SK-N-SH (cell line): Measurements from ENCODE around the gene COLEC12. TPM values are rescaled to one million over a fixed set of nuclear protein-coding genes. Genes with fewer than 3 reads are reported as not detected.

Experiments used
- CTCF ChIA-PET: fragments of 300-600, 350-600 bp; formaldehyde crosslinking; extraction: SDS; loops from one replicate; lab custom pipeline; 2021; lab: Yijun Ruan, JAX
- POLR2A ChIA-PET: fragments of 350-600 bp; sonication (Branson Sonifier 250); formaldehyde crosslinking; extraction: SDS; loops from one replicate; lab custom pipeline; 2020; ENCODE audit warnings: antibody characterized with exemption, inconsistent platforms; lab: Yijun Ruan, JAX
- DNase-seq: peaks from one replicate; pipeline ENCODE4 v3.0.0; 2012
- H2AFZ ChIP-seq: fragments of 200-600 bp; sonication (generic); 2 replicates; pipeline ENCODE4 v1.8.1; 2016; ENCODE audit warnings: antibody characterized with exemption, mild to moderate bottlenecking, low read depth
- H3F3A ChIP-seq: fragments of 200-600 bp; sonication (generic); replicated peaks from 2 replicates; pipeline ENCODE3; 2016; ENCODE audit warnings: antibody characterized with exemption, mild to moderate bottlenecking; ENCODE audit not compliant: insufficient read depth
- H3K27ac ChIP-seq, 2 experiments: fragments of 200-500 bp in 1 of 2; fragments of 200-600 bp in 1 of 2; sonication (Bioruptor generic) in 1 of 2; sonication (generic), shearing (Covaris generic) in 1 of 2; 2 replicates each; pipeline versions ENCODE4 v1.5.1 to v1.6.1; 2014 to 2016; ENCODE audit warnings: low read depth in 2 of 2, inconsistent platforms in 1 of 2, low read length in 1 of 2, mild to moderate bottlenecking in 1 of 2, mixed read lengths in 1 of 2
- H3K27me3 ChIP-seq: fragments of 200-600 bp; sonication (generic), shearing (Covaris generic); 2 replicates; pipeline ENCODE4 v1.6.1; 2016; ENCODE audit warnings: mixed run types; ENCODE audit not compliant: insufficient read depth
- H3K36me3 ChIP-seq, 2 experiments: fragments of 200-500 bp in 1 of 2; fragments of 200-600 bp in 1 of 2; sonication (Bioruptor generic) in 1 of 2; sonication (generic) in 1 of 2; replicated peaks in 1 of 2; 2 replicates each; pipeline versions ENCODE3 to v1.5.1; 2014 to 2016; ENCODE audit warnings: low read length in 1 of 2, mild to moderate bottlenecking in 1 of 2; ENCODE audit not compliant: insufficient read depth in 2 of 2, control insufficient read depth in 1 of 2
- H3K4me1 ChIP-seq, 2 experiments: fragments of 200-500 bp in 1 of 2; fragments of 200-600 bp in 1 of 2; sonication (Bioruptor generic) in 1 of 2; sonication (generic), shearing (Covaris generic) in 1 of 2; 2 replicates each; pipeline versions ENCODE4 v1.5.1 to v1.6.1; 2014 to 2016; ENCODE audit warnings: low read depth in 1 of 2, low read length in 1 of 2, mixed run types in 1 of 2; ENCODE audit not compliant: insufficient read depth in 2 of 2, control insufficient read depth in 1 of 2
- H3K4me2 ChIP-seq: fragments of 200-600 bp; sonication (generic), shearing (Covaris generic); 2 replicates; pipeline ENCODE4 v1.6.1; 2017; ENCODE audit warnings: mixed run types
- H3K4me3 ChIP-seq, 2 experiments: fragments of 200-500 bp in 1 of 2; fragments of 200-600 bp in 1 of 2; sonication (Bioruptor generic) in 1 of 2; sonication (generic), shearing (Covaris generic) in 1 of 2; 2 replicates each; pipeline versions ENCODE4 v1.5.1 to v1.8.1; 2014 to 2016; ENCODE audit warnings: low read depth in 2 of 2, inconsistent platforms in 1 of 2, low read length in 1 of 2, mild to moderate bottlenecking in 1 of 2, mixed read lengths in 1 of 2, moderate library complexity in 1 of 2
- H3K79me2 ChIP-seq: fragments of 200-600 bp; sonication (generic); 2 replicates; pipeline ENCODE4 v1.8.1; 2017; ENCODE audit warnings: mild to moderate bottlenecking; ENCODE audit not compliant: insufficient read depth
- H3K9ac ChIP-seq: fragments of 200-600 bp; sonication (generic); 2 replicates; pipeline ENCODE4 v1.6.1; 2017; ENCODE audit warnings: mixed run types
- H3K9me2 ChIP-seq: fragments of 200-600 bp; sonication (generic); 2 replicates; pipeline ENCODE4 v1.6.1; 2017; ENCODE audit warnings: mixed run types
- H3K9me3 ChIP-seq: fragments of 200-600 bp; sonication (generic); 2 replicates; pipeline ENCODE4 v1.6.1; 2017; ENCODE audit warnings: mixed run types, mild to moderate bottlenecking, moderate library complexity
- H4K20me1 ChIP-seq: fragments of 200-600 bp; sonication (generic); 2 replicates; pipeline ENCODE4 v1.6.1; 2017; ENCODE audit warnings: mild to moderate bottlenecking, mixed run types; ENCODE audit not compliant: insufficient read depth
- ELF1 ChIP-seq: IDR thresholded peaks from 2 replicates; pipeline ENCODE4 v1.4.0; 2012
- EP300 ChIP-seq, 2 experiments: IDR thresholded peaks; 2 replicates each; pipeline versions ENCODE4 v1.4.0 to v1.6.1; 2012; ENCODE audit warnings: borderline replicate concordance in 1 of 2, low read depth in 1 of 2, low read length in 1 of 2
- EZH2phosphoT487 ChIP-seq: fragments of 200-600 bp; sonication (generic); IDR thresholded peaks from 2 replicates; pipeline ENCODE4 v1.6.1; 2017; ENCODE audit warnings: low read depth, mixed run types, mild to moderate bottlenecking, antibody characterized with exemption, moderate library complexity, borderline replicate concordance
- FOSL2 ChIP-seq: IDR thresholded peaks from 2 replicates; pipeline ENCODE4 v1.4.0; 2012; ENCODE audit warnings: low read depth, mild to moderate bottlenecking, moderate library complexity, borderline replicate concordance
- FOXM1 ChIP-seq: IDR thresholded peaks from 2 replicates; pipeline ENCODE4 v1.4.0; 2012; ENCODE audit warnings: low read depth, mild to moderate bottlenecking
- GATA2 ChIP-seq: sonication (generic); formaldehyde crosslinking; IDR thresholded peaks from 2 replicates; pipeline ENCODE4 v1.5.0; 2020; ENCODE audit warnings: mild to moderate bottlenecking, missing genetic modification reagents
- IRF3 ChIP-seq: fragments of 150-350 bp; IDR thresholded peaks from 2 replicates; pipeline ENCODE4 v1.6.1; 2016; ENCODE audit warnings: mild to moderate bottlenecking, low read depth, low read length
- JUND ChIP-seq: IDR thresholded peaks from 2 replicates; pipeline ENCODE4 v1.4.0; 2012
- NFIC ChIP-seq: IDR thresholded peaks from 2 replicates; pipeline ENCODE4 v1.4.0; 2012; ENCODE audit warnings: borderline replicate concordance
- PBX3 ChIP-seq: IDR thresholded peaks from 2 replicates; pipeline ENCODE4; 2012
- RAD21 ChIP-seq: IDR thresholded peaks from 2 replicates; pipeline ENCODE4 v1.6.1; 2012; ENCODE audit warnings: mild to moderate bottlenecking, low read length
- RCOR1 ChIP-seq: fragments of 150-350 bp; IDR thresholded peaks from 2 replicates; pipeline ENCODE4 v1.6.1; 2017; ENCODE audit warnings: antibody characterized with exemption, low read length
- RFX5 ChIP-seq: IDR thresholded peaks from 2 replicates; pipeline ENCODE4 v1.6.1; 2012; ENCODE audit warnings: mild to moderate bottlenecking, improper control_type of control experiment, low read length
- RXRA ChIP-seq: IDR thresholded peaks from 2 replicates; pipeline ENCODE4 v1.4.0; 2012; ENCODE audit warnings: low read depth, mild to moderate bottlenecking, borderline replicate concordance
- SIN3A ChIP-seq: IDR thresholded peaks from 2 replicates; pipeline ENCODE4 v1.6.1; 2012; ENCODE audit warnings: low read depth, mild to moderate bottlenecking, low read length, moderate library complexity, borderline replicate concordance
- SMC3 ChIP-seq: IDR thresholded peaks from 2 replicates; pipeline ENCODE4 v1.6.1; 2012; ENCODE audit warnings: low read depth, low read length, improper control_type of control experiment
- TAF1 ChIP-seq: IDR thresholded peaks from 2 replicates; pipeline ENCODE4 v1.6.1; 2012; ENCODE audit warnings: low read depth, mild to moderate bottlenecking, low read length, moderate library complexity, borderline replicate concordance
- TCF12 ChIP-seq: IDR thresholded peaks from 2 replicates; pipeline ENCODE4 v1.4.0; 2012
- USF1 ChIP-seq: IDR thresholded peaks from 2 replicates; pipeline ENCODE4 v1.4.0; 2012; ENCODE audit warnings: low read depth, borderline replicate concordance
- YY1 ChIP-seq: IDR thresholded peaks from 2 replicates; pipeline ENCODE4 v1.4.0; 2012; ENCODE audit warnings: low read depth, mild to moderate bottlenecking
- ZBTB33 ChIP-seq: IDR thresholded peaks from 2 replicates; pipeline ENCODE4 v1.4.0; 2012; ENCODE audit warnings: low read depth, borderline replicate concordance
- WGBS: methylation state at CpG from one replicate; pipeline ENCODE4 v1.1.6; 2017; ENCODE audit warnings: low lambda C conversion rate; 5-methylcytosine and 5-hydroxymethylcytosine counted together
- polyA plus RNA-seq, 3 experiments: library from polyadenylated mRNA; depleted of rRNA; stranded (reverse); fragments of >200 nt; gene quantifications; 2 replicates each; pipeline ENCODE4 v1.2.3, GENCODE V29; 2012

The COLEC12 gene
- polyA plus RNA-seq, 1 of the 3 experiments (the other 2 are of a cell fraction), result 41.2 TPM

GRCh38 chr18:524466-524865, 24.0 kb upstream of the COLEC12 start:
- Histone ChIP-seq H3K4me3 (no peak overlapping the region), H3K79me2 (no peaks in the 10 kb centered on the region), H3K9me2 (no peaks in the 10 kb centered on the region), H3K4me2 (peak overlapping the region; percentile 32), H3K9ac (no peak overlapping the region), H4K20me1 (no peaks in the 10 kb centered on the region), H3K27me3 (no peaks in the 10 kb centered on the region), H3K36me3 (no peaks in the 10 kb centered on the region), H3F3A (peaks cover 1% of the 10 kb centered on the region), H2AFZ (peak overlapping the region; percentile 69), H3K27ac (0 out of 4 replicates have a peak overlapping the region, but pooled peaks of 1 of the 2 experiments have one; percentile 9)
- CTCF ChIA-PET, result no interaction called here
- POLR2A ChIA-PET, result no interaction called here
- no peak for TF ChIP-seq TAF1
- no peak for TF ChIP-seq IRF3
- 0 out of 2 replicates have a peak, but pooled peaks have one; percentile 19 for TF ChIP-seq TCF12
- 0 out of 4 replicates have a peak, but pooled peaks of 1 of the 2 experiments have one; percentile 12 for TF ChIP-seq EP300 (IDR thresholded peaks at IDR 0.05; ENCODE audit: borderline replicate concordance in 1 of 2, low read depth in 1 of 2, low read length in 1 of 2)
- 0 out of 2 replicates have a peak, but pooled peaks have one; percentile 19 for TF ChIP-seq NFIC
- no peak for TF ChIP-seq RAD21
- 0 out of 2 replicates have a peak, but pooled peaks have one; percentile 9 for TF ChIP-seq JUND
- TF ChIP-seq, all 33 proteins: peak for 4
- no peak for DNase-seq
- Histone ChIP-seq H3K4me1 (peaks cover 0 to 14% of the 10 kb centered on the region in 2 experiments; a peak in 1 of 4 replicates), H3K9me3 (no peaks in the 10 kb centered on the region)

- TF ChIP-seq RAD21 (no peak), USF1 (no peak), FOSL2 (no peak), YY1 (no peak), ELF1 (no peak), NFIC (no peak), EZH2phosphoT487 (no peak), GATA2 (no peak), JUND (no peak), SMC3 (no peak), TAF1 (no peak), PBX3 (no peak), RCOR1 (no peak), ZBTB33 (no peak), FOXM1 (no peak), RXRA (no peak), SIN3A (no peak), RFX5 (no peak)
- Histone ChIP-seq H3K36me3 (no peaks in the 10 kb centered on the region), H3K9me3 (no peaks in the 10 kb centered on the region), H2AFZ (no peak overlapping the region), H3K27ac (no peak overlapping the region), H3F3A (peaks cover 5% of the 10 kb centered on the region), H3K4me3 (no peak overlapping the region), H3K4me1 (peaks cover 0 to 17% of the 10 kb centered on the region in 2 experiments; a peak in 1 of 4 replicates), H4K20me1 (no peaks in the 10 kb centered on the region), H3K27me3 (no peaks in the 10 kb centered on the region), H3K9ac (no peak overlapping the region), H3K4me2 (no peak overlapping the region), H3K79me2 (no peaks in the 10 kb centered on the region), H3K9me2 (no peaks in the 10 kb centered on the region)
- 43% methylated on average over 4 of the region's 4 CpGs for WGBS
- ChIA-PET POLR2A (no interaction called here), CTCF (no interaction called here)
- DNase-seq, result no peak
These were observed 23.1 kb upstream of the COLEC12 start for GRCh38 chr18:523561-523960.
